Measurements from ENCODE around the gene PLXNA4.
A peak's percentile ranks its signal among the peaks of the same experiment; 100 is the strongest.

Gene PLXNA4

DNA sequence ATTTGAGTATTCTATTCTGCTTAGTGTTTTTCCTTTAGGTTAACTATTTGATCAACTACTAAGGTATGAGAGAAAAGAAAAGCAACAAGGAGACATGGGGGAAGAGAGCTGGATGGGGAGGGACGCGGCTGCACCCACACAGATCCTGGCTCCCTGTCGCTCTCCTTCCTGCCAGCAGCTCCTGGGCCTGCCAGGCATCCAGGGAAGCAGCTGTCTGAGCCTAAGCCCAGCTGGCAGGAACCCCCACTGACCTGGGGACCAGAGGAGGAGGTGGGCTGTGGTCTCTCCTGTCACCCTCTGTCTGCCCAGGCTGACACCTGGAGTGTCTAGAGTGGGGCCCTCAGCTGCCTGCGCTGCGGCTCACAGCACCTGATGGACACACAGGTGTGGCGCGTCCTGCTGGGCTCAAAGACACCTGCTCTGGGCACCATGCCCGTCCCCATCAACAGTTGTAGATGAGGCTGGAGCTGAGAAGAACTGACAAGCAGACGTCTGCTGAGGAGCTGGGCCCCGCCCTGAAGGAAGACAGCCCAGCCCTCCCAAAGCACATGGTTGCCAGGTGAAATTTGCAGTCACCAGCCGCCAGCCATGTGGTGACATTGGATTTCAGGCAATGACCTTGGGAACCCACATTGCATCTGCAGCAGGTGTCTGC is 207.9 kb downstream of the PLXNA4 start:
- peaks cover 0 to 2% of the 10 kb centered on the region in 2 donors for H3K9me3 Mint-ChIP-seq
- ATAC-seq (no peak), DNase-seq (no peak)
- H3K27me3 Mint-ChIP-seq = peaks cover 22% of the 10 kb centered on the region
- no peak overlapping the region for H3K27ac Mint-ChIP-seq
- H3K4me3 Mint-ChIP-seq = no peak overlapping the region
- H3K4me1 Mint-ChIP-seq = peaks cover 7% of the 10 kb centered on the region

GRCh38 chr7:132367795-132368194 is 208.5 kb downstream of the PLXNA4 start:
- DNase-seq (no peak), ATAC-seq (no peak)
- peaks cover 0 to 7% of the 10 kb centered on the region in 2 donors for H3K9me3 Mint-ChIP-seq
- H3K27ac Mint-ChIP-seq = no peak overlapping the region
- peaks cover 7% of the 10 kb centered on the region for H3K4me1 Mint-ChIP-seq
- H3K27me3 Mint-ChIP-seq = peaks cover 22% of the 10 kb centered on the region
- H3K4me3 Mint-ChIP-seq = no peak overlapping the region

- Mint-ChIP-seq H3K27ac (peak overlapping the region in 1 of 2 donors; percentile 48), H3K4me1 (peaks cover 7% of the 10 kb centered on the region), H3K27me3 (peaks cover 22% of the 10 kb centered on the region), H3K9me3 (peaks cover 0 to 7% of the 10 kb centered on the region in 2 donors), H3K4me3 (no peak overlapping the region)
- ATAC-seq (no peak), DNase-seq (no peak)
Measured at GRCh38 chr7:132367004-132367403, 209.3 kb downstream of the PLXNA4 start.

DNA sequence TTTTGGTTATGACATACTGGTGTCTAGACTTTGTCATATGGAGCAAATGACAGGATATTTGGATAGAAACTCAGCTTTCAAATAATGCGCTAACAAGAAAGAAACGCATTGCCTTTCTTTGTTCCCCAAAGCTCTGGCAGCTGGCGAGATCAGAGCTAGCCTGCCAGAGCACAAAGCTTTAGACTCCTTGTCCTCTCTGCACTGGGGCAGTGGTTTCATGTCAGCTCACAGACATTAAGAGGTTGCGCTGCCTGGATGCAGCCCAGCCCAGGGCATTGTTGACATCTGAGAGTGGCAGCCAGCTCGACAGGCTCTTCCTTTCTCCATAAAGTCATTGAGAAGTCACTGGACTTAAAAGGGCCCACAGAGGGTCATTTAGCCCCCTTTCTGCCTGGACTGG is 212.0 kb downstream of the PLXNA4 start:
- Mint-ChIP-seq H3K4me1 (peaks cover 6% of the 10 kb centered on the region), H3K9me3 (peaks cover 0 to 7% of the 10 kb centered on the region in 2 donors), H3K4me3 (no peak overlapping the region), H3K27me3 (peaks cover 22% of the 10 kb centered on the region), H3K27ac (no peak overlapping the region)
- DNase-seq (no peak), ATAC-seq (no peak)

- no peak for DNase-seq
- no peak overlapping the region for H3K27ac Mint-ChIP-seq
- H3K27me3 Mint-ChIP-seq = peaks cover 20% of the 10 kb centered on the region
- no peak overlapping the region for H3K4me3 Mint-ChIP-seq
- peaks cover 0 to 7% of the 10 kb centered on the region in 2 donors for H3K9me3 Mint-ChIP-seq
- ATAC-seq = no peak
- H3K4me1 Mint-ChIP-seq = no peaks in the 10 kb centered on the region
Measured at GRCh38 chr7:132362059-132362458, 214.2 kb downstream of the PLXNA4 start.

DNA sequence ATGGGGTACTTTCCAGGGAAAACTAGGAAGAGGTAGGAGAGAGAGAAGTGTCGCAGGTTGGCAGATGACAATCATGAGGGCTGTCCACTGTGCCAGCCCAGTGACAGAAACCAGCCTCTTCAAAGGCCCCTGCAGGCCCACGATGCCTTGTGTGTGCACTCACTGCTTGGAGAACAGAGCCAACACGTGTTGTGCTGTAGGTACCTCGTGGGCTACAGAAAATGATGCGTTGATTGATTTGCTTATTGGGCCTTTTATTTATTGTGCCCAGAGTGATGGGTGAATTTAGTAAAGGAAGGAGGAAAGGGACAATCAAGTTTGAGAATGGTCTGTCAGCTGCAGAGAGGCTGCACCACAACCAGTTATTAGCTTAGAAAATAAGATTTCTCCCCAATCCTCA is 215.1 kb downstream of the PLXNA4 start:
- no peak overlapping the region for H3K4me3 Mint-ChIP-seq
- DNase-seq = no peak

GRCh38 chr7:132359743-132360142 is 216.5 kb downstream of the PLXNA4 start:
- H3K4me1 Mint-ChIP-seq = no peaks in the 10 kb centered on the region
- no peak overlapping the region for H3K4me3 Mint-ChIP-seq
- DNase-seq (no peak), ATAC-seq (no peak)
- H3K27ac Mint-ChIP-seq = no peak overlapping the region
- H3K9me3 Mint-ChIP-seq = peaks cover 0 to 7% of the 10 kb centered on the region in 2 donors
- H3K27me3 Mint-ChIP-seq = peaks cover 21% of the 10 kb centered on the region

More for the DNA sequence above, 215.1 kb downstream of the PLXNA4 start:
- H3K9me3 Mint-ChIP-seq = peaks cover 0 to 7% of the 10 kb centered on the region in 2 donors
- no peaks in the 10 kb centered on the region for H3K4me1 Mint-ChIP-seq
- H3K27ac Mint-ChIP-seq = no peak overlapping the region
- ATAC-seq = no peak
- H3K27me3 Mint-ChIP-seq = peaks cover 21% of the 10 kb centered on the region

DNA sequence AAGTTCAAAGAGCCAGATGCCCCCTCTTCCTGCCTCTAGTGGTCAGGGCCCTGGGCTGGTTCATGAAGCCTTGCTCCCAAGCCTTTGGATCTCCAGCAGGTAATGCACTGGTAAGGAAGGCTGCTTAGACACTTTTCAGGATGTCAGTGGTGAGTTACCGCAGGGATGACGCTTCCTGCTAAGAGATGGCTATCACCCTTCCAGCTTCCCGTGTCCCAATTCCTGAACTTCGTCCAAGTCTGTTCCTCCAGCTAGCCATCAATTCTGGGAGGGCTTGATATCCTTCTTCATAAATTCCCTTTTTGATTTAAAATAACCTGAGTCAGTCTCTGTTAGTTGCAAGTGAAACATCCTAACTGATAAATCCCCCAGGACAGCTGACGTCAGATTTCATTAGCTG is 221.2 kb downstream of the PLXNA4 start:
- no peaks in the 10 kb centered on the region for H3K9me3 Mint-ChIP-seq
- H3K4me3 Mint-ChIP-seq = no peak overlapping the region
- H3K4me1 Mint-ChIP-seq = no peaks in the 10 kb centered on the region
- DNase-seq (no peak), ATAC-seq (no peak)
- no peak overlapping the region for H3K27ac Mint-ChIP-seq
- peaks cover 52% of the 10 kb centered on the region for H3K27me3 Mint-ChIP-seq

DNA sequence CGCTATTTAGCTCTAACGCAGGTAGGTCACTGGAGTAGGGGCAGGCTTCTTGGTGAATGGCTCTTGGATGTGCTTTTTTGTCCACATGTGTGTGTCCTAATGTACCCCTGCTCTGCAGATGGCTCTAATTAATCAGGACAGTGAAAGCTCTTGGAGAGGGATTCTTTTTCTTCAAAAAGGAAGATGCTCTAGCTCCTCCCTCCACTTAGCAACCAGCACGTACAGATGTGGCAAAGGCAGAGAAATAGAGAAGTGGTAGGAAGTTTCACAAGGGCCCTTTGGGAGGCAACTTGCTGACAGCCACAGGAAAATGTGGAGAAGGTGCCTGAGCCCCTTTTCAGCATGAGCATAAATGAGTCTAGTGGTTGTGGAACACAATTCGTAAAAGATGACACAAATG is 221.7 kb downstream of the PLXNA4 start:
- H3K4me3 Mint-ChIP-seq = no peak overlapping the region
- H3K27ac Mint-ChIP-seq = no peak overlapping the region
- DNase-seq = no peak
- no peak for ATAC-seq
- H3K9me3 Mint-ChIP-seq = no peaks in the 10 kb centered on the region
- peaks cover 57% of the 10 kb centered on the region for H3K27me3 Mint-ChIP-seq
- H3K4me1 Mint-ChIP-seq = no peaks in the 10 kb centered on the region

- H3K9me3 Mint-ChIP-seq = no peaks in the 10 kb centered on the region
- peaks cover 58% of the 10 kb centered on the region for H3K27me3 Mint-ChIP-seq
- no peak overlapping the region for H3K27ac Mint-ChIP-seq
- H3K4me1 Mint-ChIP-seq = no peaks in the 10 kb centered on the region
- no peak overlapping the region for H3K4me3 Mint-ChIP-seq
- no peak for ATAC-seq
- DNase-seq = no peak
Measured at GRCh38 chr7:132353936-132354335, 222.3 kb downstream of the PLXNA4 start.

DNA sequence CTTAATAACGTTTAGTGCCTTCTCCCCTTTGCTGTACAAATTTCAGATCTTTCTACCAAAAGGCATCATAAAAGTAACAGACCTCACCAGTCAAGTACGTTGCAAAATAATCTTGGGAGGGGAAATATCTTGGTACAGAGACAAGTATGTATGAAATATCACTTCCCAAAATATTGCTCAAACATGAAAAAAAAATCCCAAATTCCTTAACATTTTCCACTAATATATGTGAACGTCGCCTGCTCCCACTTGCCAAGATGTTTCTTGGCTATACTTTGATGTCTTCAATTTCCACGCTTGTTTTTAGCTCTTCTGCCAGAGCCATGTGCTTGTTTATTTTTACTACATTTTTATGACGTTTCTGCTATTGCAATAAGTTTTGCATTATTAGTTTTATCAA is 223.5 kb downstream of the PLXNA4 start:
- Mint-ChIP-seq H3K27me3 (peaks cover 65% of the 10 kb centered on the region), H3K27ac (no peak overlapping the region), H3K4me1 (no peaks in the 10 kb centered on the region), H3K4me3 (no peak overlapping the region), H3K9me3 (no peaks in the 10 kb centered on the region)
- DNase-seq (no peak), ATAC-seq (no peak)

DNA sequence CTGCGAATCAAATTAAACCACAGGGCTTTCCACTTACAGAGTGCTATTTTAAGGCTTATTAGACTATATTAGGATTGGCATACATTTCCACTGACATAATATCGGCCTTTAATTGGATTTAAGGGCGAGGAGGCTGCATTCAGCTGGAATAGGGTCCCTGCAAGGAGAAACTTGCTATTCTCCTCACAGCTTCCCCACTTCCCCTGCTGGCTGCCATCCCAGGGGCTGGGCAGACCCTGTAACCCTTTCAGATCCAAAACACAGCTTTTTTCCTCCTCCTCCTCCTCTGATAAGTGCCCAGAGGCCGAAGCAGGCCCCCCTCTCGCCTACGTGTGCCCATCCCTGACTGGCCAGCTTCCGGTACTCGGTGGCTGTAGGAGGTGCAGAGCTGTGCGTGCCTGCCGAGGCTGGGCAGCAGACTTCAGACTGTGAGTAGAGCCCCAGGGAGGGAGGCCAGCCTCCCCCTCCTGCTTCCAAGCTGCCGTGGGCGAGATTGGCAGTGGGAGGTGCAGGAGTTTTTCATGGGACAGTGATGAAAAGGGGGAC is 224.2 kb downstream of the PLXNA4 start:
- Mint-ChIP-seq H3K4me3 (no peak overlapping the region), H3K27me3 (peaks cover 66% of the 10 kb centered on the region), H3K9me3 (no peaks in the 10 kb centered on the region), H3K27ac (no peak overlapping the region), H3K4me1 (no peaks in the 10 kb centered on the region)
- DNase-seq = no peak
- ATAC-seq = no peak

- no peaks in the 10 kb centered on the region for H3K4me1 Mint-ChIP-seq
- H3K27me3 Mint-ChIP-seq = peaks cover 69% of the 10 kb centered on the region
- H3K4me3 Mint-ChIP-seq = no peak overlapping the region
- H3K27ac Mint-ChIP-seq = no peak overlapping the region
- H3K9me3 Mint-ChIP-seq = no peaks in the 10 kb centered on the region
- DNase-seq = no peak
- no peak for ATAC-seq
Measured at GRCh38 chr7:132350741-132351140, 225.5 kb downstream of the PLXNA4 start.

DNA sequence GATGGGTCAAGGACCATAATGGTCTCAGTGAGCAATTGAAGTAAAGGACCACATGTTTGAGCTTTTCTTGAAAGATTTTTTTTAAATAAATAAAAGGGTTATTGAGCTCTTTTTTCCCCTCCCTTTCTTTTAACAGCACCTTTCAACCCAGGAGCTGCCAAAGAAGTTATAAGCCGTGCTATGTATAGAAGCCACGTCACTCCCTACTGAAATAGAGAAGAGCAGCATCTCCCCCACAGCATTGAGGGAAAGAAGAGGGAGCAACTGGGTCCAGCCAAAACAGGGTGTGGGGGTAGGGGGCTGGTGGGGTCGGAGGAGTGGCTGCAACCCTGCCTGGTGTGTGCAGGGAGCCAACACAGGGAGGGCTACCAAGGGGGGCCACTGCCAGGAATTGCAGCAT is 227.2 kb downstream of the PLXNA4 start:
- ATAC-seq (no peak), DNase-seq (no peak)
- peaks cover 63% of the 10 kb centered on the region for H3K27me3 Mint-ChIP-seq
- no peaks in the 10 kb centered on the region for H3K9me3 Mint-ChIP-seq
- no peak overlapping the region for H3K4me3 Mint-ChIP-seq
- no peak overlapping the region for H3K27ac Mint-ChIP-seq
- H3K4me1 Mint-ChIP-seq = no peaks in the 10 kb centered on the region

DNA sequence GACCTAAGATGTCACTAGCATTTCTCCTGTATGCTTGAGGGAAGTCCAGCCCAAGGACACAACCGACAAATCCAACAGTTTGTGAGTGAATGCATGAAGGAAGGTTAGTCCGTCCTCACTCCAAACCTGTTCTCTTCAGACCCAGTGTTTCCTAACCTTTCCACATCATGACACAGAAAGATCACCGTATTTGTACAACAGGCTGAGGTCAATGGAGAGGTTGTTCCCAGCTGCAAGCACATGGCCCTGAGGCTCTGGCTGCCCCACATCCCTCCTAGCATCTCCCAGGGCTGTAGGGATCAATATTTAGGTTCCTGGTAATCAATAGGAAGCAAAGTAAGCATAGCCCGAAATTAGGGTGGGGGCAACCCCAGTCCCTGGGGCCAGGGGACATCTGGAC is 227.9 kb downstream of the PLXNA4 start:
- Mint-ChIP-seq H3K9me3 (no peaks in the 10 kb centered on the region), H3K4me1 (no peaks in the 10 kb centered on the region)

GRCh38 chr7:132347858-132348257 is 228.4 kb downstream of the PLXNA4 start:
- Mint-ChIP-seq H3K4me3 (no peak overlapping the region), H3K27ac (no peak overlapping the region), H3K27me3 (peaks cover 56% of the 10 kb centered on the region), H3K4me1 (no peaks in the 10 kb centered on the region), H3K9me3 (no peaks in the 10 kb centered on the region)
- ATAC-seq (no peak), DNase-seq (no peak)

More for the DNA sequence above, 227.9 kb downstream of the PLXNA4 start:
- no peak for DNase-seq
- Mint-ChIP-seq H3K27ac (no peak overlapping the region), H3K27me3 (peaks cover 60% of the 10 kb centered on the region), H3K4me3 (no peak overlapping the region)
- no peak for ATAC-seq

GRCh38 chr7:132347123-132347522 is 229.1 kb downstream of the PLXNA4 start:
- Mint-ChIP-seq H3K27me3 (peaks cover 48% of the 10 kb centered on the region), H3K4me3 (no peak overlapping the region), H3K27ac (no peak overlapping the region), H3K4me1 (no peaks in the 10 kb centered on the region), H3K9me3 (no peaks in the 10 kb centered on the region)
- ATAC-seq (no peak), DNase-seq (no peak)

All from stimulated activated naive CD8-positive, alpha-beta T cell treated with anti-CD3 and anti-CD28 coated beads, Interleukin-15, amount 100 ng/mL, for 72 hours (primary cell).